Brain microvascular endothelial cell (primary cell): ENCODE results near the gene ELMO1.

ENCODE experiments used
- DNase-seq: peaks from one replicate; pipeline ENCODE4 v3.0.0-alpha.2; 2020
- H3K27ac ChIP-seq: fragments of 250-450 bp; sonication (Bioruptor Pico); 2 replicates; pipeline ENCODE4 v1.5.1; 2020; ENCODE audit warnings: mild to moderate bottlenecking, moderate library complexity
- H3K27me3 ChIP-seq: fragments of 250-450 bp; sonication (Bioruptor Pico); replicated peaks from 2 replicates; pipeline ENCODE4 v1.5.1; 2020; ENCODE audit warnings: mild to moderate bottlenecking
- H3K36me3 ChIP-seq: fragments of 250-450 bp; sonication (Bioruptor Pico); replicated peaks from 2 replicates; pipeline ENCODE4 v1.5.1; 2020; ENCODE audit warnings: mild to moderate bottlenecking
- H3K4me3 ChIP-seq: 2 replicates; pipeline ENCODE4 v1.5.1; 2011; ENCODE audit warnings: low read depth, mild to moderate bottlenecking, control low read depth, low read length, moderate library complexity
- in situ Hi-C: cut with HindIII; loops from 2 replicates; pipeline ENCODE4 v1.10.0; 2017; ENCODE audit warnings: low sequenced_read_pairs, low pct_ligation_motif_present
- TF ChIP-seq, protein P1 (sequence below): IDR thresholded peaks from 2 replicates; pipeline ENCODE4 v1.5.1; 2011; ENCODE audit warnings: low read depth, mild to moderate bottlenecking, moderate library complexity, low read length, control low read depth, inconsistent platforms; ENCODE audit errors: missing control alignments

ELMO1 gene

DNA sequence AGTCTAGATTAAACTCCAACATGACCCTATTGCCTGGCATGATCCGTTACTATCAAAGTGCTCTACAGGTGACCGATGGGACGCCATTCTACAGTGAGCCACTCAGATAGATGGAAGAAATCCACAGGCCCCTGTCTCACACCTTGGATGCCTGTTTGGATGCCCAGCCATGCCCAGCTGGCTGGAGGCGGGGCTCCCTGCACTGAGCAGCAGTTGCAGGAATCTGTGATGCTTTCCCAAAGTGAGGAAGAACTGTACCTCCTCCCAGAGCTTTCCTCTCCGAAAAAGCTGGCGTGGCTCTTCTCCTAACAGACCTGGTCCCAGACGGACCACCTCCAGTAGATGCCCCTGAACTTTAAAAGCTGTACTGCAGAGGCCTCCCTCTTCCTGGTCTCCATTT lies 253.3 kb downstream of the ELMO1 start:
- H3K4me3 ChIP-seq = no peak overlapping the region
- in situ Hi-C loops = no loop called here

DNA sequence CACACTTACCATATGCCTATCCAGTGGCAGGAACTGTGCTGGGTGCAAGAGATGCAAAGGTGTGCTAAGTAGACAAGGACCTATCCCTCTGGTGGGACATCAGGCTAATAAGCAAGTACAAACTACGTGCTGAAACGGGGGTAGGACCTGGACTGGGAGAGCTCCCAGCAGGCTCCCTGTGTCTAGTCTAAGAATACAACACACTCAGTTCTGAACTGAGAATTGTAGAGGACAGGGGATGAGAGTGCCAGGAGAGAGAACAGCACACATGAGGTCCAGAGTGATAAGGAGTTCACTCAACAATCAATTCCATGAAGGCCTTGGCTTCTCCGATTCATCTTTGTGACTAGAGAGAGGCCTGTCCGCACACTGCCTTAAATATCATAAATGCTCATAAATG lies 253.7 kb downstream of the ELMO1 start:
- no peak overlapping the region for H3K27ac ChIP-seq
- DNase-seq = no peak
- TF ChIP-seq, protein P1, sequence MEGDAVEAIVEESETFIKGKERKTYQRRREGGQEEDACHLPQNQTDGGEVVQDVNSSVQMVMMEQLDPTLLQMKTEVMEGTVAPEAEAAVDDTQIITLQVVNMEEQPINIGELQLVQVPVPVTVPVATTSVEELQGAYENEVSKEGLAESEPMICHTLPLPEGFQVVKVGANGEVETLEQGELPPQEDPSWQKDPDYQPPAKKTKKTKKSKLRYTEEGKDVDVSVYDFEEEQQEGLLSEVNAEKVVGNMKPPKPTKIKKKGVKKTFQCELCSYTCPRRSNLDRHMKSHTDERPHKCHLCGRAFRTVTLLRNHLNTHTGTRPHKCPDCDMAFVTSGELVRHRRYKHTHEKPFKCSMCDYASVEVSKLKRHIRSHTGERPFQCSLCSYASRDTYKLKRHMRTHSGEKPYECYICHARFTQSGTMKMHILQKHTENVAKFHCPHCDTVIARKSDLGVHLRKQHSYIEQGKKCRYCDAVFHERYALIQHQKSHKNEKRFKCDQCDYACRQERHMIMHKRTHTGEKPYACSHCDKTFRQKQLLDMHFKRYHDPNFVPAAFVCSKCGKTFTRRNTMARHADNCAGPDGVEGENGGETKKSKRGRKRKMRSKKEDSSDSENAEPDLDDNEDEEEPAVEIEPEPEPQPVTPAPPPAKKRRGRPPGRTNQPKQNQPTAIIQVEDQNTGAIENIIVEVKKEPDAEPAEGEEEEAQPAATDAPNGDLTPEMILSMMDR = no peak
- in situ Hi-C loops = no loop called here
- no peaks in the 10 kb centered on the region for H3K36me3 ChIP-seq
- H3K27me3 ChIP-seq = no peaks in the 10 kb centered on the region
- H3K4me3 ChIP-seq = no peak overlapping the region

More for the DNA sequence above, 253.3 kb downstream of the ELMO1 start:
- Histone ChIP-seq H3K27me3 (no peaks in the 10 kb centered on the region), H3K27ac (no peak overlapping the region), H3K36me3 (no peaks in the 10 kb centered on the region)
- TF ChIP-seq, protein P1 = no peak
- DNase-seq = no peak

DNA sequence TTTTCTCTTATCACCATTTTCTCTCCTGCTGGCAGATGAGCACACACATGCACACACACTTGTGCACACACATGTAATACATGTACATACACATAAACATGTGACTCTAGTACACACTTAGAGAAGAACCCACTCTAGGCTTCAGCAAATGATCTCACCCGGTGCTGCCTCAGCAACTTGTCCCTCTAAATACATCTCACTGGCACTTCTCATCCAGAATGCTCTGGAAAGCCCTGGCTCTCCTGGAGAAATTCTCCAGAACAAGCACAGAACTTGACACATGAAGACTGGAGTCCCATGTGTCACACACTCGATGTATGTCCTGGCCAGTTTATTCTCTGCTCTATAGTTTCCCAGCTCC lies 254.9 kb downstream of the ELMO1 start:
- Histone ChIP-seq H3K4me3 (no peak overlapping the region), H3K27me3 (no peaks in the 10 kb centered on the region), H3K36me3 (no peaks in the 10 kb centered on the region), H3K27ac (no peak overlapping the region)
- no peak for DNase-seq
- in situ Hi-C loops = no loop called here
- TF ChIP-seq, protein P1 = no peak

DNA sequence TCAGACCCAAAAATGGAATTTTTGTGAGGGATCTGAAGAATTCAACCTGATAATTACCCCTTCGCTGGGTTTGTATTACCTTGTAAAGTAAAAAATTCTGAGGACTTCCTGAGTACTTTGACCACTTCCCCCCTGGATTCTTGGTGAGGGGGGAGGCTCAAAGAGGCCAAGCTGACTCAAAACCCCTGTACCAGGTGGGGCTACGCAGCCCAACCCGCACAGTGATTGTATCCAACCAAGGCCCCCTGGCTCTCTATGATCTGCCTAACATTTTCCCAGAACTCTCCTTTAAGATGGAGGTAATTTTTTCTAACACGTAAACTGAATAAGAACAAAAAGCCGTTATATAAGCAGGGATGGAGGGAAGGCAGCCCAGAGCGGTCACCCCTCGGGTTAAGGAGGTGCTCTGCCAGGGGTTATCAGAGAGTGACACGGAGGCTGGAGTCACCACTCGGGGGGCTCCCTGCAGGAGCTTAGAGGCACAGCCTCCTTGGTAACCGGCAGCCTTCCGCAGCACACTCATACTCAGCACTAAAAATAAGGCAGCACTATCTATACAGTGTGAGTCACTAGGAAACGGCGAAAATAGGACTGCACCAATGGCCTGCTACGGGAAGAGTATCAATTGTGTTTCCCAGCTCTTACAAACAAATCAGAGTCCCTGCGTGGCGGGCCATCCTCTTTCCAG lies 255.4 kb downstream of the ELMO1 start:
- in situ Hi-C loops = no loop called here
- TF ChIP-seq, protein P1 = no peak

DNA sequence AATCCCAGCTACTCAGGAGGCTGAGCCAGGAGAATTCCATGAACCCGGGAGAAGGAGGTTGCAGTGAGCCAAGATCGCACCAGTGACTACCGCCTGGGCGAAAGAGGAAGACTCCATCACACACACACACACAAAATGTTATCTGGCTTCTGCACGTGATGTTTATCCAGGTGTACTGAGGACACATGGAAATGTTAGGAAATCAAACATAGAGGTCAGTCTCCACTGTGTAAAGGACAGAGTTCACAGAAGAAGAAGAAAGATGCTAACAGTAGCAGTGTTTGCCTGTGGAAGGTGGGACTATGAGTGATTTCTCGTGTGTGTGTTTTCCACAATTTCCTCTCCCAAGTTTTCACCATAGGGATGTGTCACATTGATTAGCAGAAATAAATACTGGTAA lies 256.9 kb downstream of the ELMO1 start:
- DNase-seq = no peak
- Histone ChIP-seq H3K36me3 (no peaks in the 10 kb centered on the region), H3K4me3 (no peak overlapping the region), H3K27me3 (no peaks in the 10 kb centered on the region), H3K27ac (no peak overlapping the region)
- in situ Hi-C loops = no loop called here
- TF ChIP-seq, protein P1 = no peak

More for the DNA sequence above, 255.4 kb downstream of the ELMO1 start:
- peak; percentile 74 for DNase-seq
- no peak overlapping the region for H3K27ac ChIP-seq
- no peaks in the 10 kb centered on the region for H3K36me3 ChIP-seq
- no peaks in the 10 kb centered on the region for H3K27me3 ChIP-seq
- H3K4me3 ChIP-seq = no peak overlapping the region

DNA sequence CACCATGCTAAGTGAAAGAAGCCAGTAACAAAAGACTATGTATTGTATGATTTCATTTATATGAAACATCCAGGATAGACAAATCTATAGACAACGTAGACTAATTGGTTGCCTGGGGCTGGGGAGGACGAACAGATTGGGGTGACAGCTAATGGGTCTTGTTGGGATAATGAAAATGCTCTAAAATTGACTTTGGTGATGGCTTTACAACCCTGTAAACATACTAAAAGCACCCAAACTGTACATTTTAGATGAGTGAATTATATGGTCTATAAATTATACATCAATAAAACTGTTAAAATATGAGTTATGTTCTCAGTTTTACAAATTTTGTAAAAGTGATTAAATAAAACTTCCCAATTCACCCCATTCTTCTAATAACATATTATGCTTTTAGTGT lies 261.5 kb downstream of the ELMO1 start:
- Histone ChIP-seq H3K27ac (no peak overlapping the region), H3K4me3 (no peak overlapping the region), H3K27me3 (no peaks in the 10 kb centered on the region), H3K36me3 (no peaks in the 10 kb centered on the region)
- in situ Hi-C loops = no loop called here
- no peak for DNase-seq
- TF ChIP-seq, protein P1 = no peak
